ENCODE data around the gene KLHDC10.
"Not testable (repeated sequence)": the region's sequence is repeated elsewhere in the genome, so short reads cannot be mapped to it uniquely, and the experiment has no call there.

The KLHDC10 gene

DNA sequence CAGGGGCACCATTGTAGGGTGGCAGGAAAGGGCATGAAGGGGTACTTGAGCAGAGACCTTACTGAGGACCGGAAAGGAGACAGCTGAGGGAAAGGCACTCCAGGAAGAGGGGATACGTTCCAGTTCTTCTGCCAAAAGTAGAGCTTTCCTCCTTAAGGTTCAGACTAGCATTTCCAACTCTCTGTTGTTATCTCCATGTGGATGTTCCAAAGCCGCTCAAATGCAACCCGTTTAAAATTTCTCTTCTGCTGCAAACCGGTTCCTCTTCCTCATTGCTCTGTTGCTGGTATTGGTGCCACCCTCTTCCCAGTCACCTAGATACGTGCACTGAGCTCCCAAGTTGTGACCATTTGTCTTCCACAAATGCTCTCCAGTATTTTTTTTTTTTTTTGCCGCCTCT is 87.4 kb downstream of the KLHDC10 start:
- no peak for DNase-seq

DNA sequence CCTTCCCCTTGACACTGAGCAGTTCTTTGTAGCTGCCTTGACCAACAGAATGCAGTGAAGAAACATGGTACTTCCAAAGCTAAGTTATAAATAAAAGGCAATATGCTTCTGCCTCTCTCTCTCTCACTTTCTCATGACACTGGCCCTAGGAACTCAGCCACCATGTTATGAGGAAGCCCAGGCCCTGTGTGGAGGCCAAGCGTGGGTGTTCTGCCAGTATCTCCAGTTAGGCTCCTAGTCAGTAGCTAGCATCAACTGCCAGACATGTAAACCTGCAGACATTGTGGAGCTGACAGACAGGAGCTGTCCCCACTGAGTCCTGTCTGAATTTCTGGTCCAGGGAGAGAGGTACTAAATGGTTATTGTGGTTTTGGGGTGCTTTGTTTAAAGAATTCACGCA is 89.7 kb downstream of the KLHDC10 start:
- no peak for DNase-seq

DNA sequence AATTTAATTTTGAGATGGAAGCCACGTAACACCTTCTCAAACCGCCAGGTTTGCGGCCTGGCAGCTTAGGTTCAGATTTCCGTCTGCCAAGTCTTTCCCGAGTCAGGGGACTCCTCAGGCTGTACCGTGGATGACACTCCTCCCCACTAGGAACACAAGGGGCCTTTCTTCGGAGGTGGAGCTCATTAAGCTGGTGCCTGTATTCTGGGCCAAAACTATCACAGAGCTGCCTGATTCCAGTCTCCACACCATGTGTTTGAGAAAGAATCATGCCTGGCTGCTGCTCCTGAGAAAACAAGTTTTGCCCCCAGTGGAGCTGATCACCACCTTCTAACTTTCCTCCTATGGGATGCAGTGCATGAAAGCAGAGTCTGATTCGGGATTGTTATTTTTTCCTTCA is 90.1 kb downstream of the KLHDC10 start:
- no peak for DNase-seq

DNA sequence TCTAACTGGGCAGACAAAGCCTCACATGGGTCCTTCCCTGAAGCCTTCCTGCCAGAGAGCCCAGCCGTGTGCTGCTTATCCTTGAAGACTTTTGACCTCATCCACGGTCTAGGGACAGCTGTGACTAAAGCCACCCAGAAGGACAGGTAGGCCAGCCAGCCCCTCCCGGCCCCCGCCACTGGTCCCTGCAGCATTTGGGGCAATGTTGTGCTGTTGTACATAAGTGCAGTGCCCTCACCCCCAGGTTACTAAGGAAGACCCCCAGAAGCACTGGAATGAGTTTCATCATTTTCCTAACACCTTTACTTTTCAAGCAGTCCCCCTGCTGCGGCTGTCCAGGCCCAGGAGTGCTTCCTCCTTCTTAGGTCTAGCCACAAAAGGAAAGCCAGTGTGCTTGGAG is 91.9 kb downstream of the KLHDC10 start:
- DNase-seq, result no peak

DNA sequence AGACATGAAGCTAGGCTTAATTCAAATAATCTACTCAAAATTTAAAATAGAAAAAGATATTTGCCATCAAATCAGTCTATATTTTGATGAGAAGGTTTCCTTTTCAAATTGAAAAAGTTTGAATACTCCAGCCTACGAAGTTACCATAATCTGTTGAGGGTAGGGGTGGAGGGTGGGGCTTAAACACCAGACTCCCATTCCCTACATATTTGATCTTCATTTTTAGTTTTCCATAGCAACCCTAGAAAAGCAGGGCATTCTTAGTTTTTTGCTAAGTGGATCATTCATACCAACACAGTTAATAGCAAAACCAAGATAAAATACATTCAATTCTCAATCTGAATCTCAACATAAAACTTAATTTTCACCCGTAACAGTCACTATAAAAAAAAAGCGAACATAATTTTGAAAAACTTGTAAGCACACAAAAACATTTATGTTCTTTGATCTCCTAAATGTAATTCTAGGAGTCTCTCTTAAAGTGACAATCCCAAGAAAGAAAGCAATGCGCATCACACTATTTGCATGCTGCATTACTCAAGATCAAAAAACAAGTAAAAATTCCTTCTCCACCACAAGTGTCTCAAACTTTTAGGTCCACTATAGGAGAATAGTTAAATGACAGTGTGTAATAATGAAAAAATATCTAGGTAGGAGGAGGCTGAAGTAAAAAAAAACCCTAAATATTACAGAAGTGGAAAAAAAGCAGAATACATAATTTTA is 104.1 kb downstream of the KLHDC10 start:
- no peak for DNase-seq

DNA sequence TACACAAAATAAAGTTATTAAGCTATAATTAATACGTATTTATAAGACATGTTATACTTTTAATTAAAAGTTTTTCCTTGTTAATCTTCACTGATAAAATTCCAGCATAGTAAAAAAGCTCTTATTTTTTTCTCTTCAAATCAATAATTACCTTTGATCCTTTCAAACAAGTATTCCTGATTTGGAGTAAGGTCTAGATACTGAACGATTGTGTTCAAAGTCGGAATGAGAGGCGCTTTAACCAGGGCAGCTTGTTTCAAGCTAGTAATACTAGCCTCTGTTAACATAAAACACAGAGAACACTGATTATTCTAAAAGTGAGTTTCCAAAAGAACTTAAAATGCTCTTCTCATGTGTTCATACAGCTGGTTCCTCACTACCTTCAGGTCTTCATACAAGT is 107.9 kb downstream of the KLHDC10 start:
- no peak for DNase-seq

DNA sequence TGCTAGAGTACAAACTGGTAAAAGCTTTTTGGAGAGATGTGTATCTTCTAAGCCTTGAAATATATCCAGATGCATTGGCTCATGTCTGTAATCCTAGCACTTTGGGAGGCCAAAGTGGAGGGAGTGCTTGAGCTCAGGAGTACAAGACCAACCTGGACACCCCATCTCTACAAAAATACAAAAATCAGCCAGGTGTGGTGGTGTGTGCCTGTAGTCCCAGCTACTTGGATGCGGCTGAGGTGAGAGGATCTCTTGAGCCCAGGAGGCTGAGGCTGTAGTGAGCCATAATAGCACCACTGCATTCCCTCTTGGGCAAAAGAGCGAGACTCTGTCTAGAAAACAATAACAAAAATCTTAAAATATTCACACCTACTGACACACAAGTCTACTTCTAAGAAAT is 109.3 kb downstream of the KLHDC10 start:
- no peak for DNase-seq

DNA sequence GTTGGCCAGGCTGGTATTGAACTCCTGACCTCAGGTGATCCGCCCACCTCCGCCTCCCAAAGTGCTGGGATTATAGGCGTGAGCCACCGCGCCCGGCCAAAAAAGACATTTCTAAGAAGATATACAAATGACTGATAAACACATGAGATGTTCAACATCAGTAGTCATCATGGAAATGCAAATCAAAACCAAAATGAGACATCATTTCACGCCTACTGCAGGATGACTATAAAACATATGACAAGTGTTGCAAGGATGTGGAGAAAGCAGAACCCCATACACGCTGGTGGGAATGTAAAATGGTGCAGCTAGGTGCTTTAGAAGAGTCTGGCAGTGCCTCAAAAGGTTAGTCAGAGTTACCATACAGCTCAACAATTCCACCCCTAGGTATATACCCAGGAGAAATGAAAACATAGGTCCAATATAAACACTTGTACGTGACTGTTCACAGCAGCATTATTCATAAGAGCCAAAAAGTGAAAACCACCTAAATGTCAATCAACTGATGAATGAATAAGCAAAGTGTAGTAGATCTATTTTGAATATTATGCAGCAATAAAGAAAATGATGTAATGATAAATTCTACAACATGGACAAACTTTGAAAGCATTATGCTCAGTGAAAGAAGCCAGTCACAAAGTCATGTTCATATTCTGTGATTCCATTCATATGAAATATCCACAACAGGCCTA is 110.4 kb downstream of the KLHDC10 start:
- no peak for DNase-seq

DNA sequence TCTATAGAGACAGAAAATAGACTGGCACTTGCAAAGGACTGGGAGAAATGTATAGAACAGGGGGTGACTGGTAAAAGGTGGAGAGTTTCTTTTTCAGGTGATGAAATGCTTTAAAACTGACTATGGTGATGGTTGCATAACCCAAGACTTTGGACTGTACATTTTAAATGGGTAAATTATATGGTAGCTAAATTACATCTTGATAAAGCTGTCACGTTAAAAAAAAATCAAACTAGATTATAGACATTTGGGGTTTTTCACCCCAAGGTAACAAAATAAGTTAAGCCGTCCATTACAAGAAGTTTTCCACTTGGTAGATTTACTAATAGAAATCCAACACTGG is 110.9 kb downstream of the KLHDC10 start:
- DNase-seq, result no peak

DNA sequence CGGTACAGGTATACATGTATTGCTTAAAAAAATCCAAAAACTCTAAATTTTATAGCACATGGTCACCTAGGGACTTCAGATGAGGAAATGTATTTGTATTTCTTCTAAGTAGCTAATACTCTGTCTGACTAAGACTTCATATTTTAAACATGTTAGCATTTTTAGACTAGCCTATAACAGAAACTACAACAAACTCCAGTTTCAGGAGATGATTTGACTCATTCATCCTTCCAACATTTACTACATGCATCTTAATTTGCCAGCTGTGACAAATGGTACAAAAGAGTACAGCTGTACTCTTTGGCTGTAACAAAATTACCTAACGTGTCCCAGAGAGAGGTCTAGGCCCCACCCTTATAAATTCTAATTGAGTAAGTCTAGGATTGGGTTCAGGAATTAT is 112.7 kb downstream of the KLHDC10 start:
- DNase-seq, result no peak

DNA sequence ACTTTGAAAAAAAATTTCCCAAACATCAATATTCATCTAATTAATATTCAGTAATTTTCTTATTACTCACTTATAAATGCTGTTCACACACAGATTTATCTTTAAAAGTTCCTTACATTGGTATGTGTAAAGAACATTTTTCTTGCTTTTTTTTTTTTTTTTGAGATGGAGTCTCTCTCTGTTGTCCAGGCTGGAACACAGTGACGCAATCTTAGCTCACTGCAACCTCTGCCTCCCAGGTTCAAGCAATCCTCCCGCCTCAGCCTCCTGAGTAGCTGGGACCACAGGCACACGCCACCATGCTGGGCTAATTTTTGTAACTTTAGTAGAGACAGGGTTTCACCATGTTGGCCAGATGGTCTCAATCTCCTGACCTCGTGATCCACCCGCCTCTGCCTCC is 114.0 kb downstream of the KLHDC10 start:
- not testable (repeated sequence) for DNase-seq

Data from activated CD8-positive, alpha-beta memory T cell treated with anti-CD3 and anti-CD28 coated beads for 24 hours (primary cell).